Neural progenitor cell (in vitro differentiated cells): ENCODE measurements around the gene RTL10. TPM values are rescaled to one million over a fixed set of nuclear protein-coding genes. Genes with fewer than 3 reads are reported as not detected.
A peak's percentile ranks its signal among the peaks of the same experiment; 100 is the strongest.

Source experiments
- DNase-seq: peaks from one replicate; pipeline ENCODE4 v3.0.0-alpha.2; 2016; ENCODE audit warnings: low spot score
- H2AFZ ChIP-seq: fragments of 200-600 bp; sonication (generic); replicated peaks from 2 replicates; pipeline ENCODE4 v1.6.1; 2016; ENCODE audit warnings: antibody characterized with exemption
- H3F3A ChIP-seq: fragments of 200-600 bp; sonication (generic); 2 replicates; pipeline ENCODE4 v1.6.1; 2016; ENCODE audit warnings: antibody characterized with exemption, low read depth
- H3K27ac ChIP-seq: fragments of 200-600 bp; sonication (generic); 2 replicates; pipeline ENCODE4 v1.5.1; 2016; ENCODE audit warnings: mild to moderate bottlenecking
- H3K27me3 ChIP-seq: fragments of 200-600 bp; sonication (generic); 2 replicates; pipeline ENCODE4 v1.6.1; 2016; ENCODE audit warnings: mild to moderate bottlenecking, moderate library complexity
- H3K36me3 ChIP-seq: fragments of 200-600 bp; sonication (generic); 2 replicates; pipeline ENCODE4 v1.5.1; 2016
- H3K4me1 ChIP-seq: fragments of 200-600 bp; sonication (generic); 2 replicates; pipeline ENCODE4 v1.6.1; 2016; ENCODE audit warnings: mixed run types
- H3K4me2 ChIP-seq: fragments of 200-600 bp; sonication (generic); 2 replicates; pipeline ENCODE4 v1.6.1; 2016
- H3K4me3 ChIP-seq: fragments of 200-600 bp; sonication (generic); 2 replicates; pipeline ENCODE4 v1.5.1; 2016
- H3K79me2 ChIP-seq: fragments of 200-600 bp; sonication (generic); 2 replicates; pipeline ENCODE4 v1.6.1; 2016; ENCODE audit warnings: low read depth
- H3K9ac ChIP-seq: fragments of 200-600 bp; sonication (generic); 2 replicates; pipeline ENCODE4 v1.6.1; 2016
- H3K9me3 ChIP-seq: fragments of 200-600 bp; sonication (generic); 2 replicates; pipeline ENCODE4 v1.5.1; 2016; ENCODE audit warnings: low read depth
- H4K20me1 ChIP-seq: fragments of 200-600 bp; sonication (generic); 2 replicates; pipeline ENCODE4 v1.6.1; 2016; ENCODE audit warnings: low read depth
- H3K27ac Mint-ChIP-seq: 3 replicates; pipeline ENCODE4 v1.8.0; 2021; ENCODE audit warnings: mixed read lengths
- H3K27me3 Mint-ChIP-seq: 2 replicates; pipeline ENCODE4 v1.8.0; 2022; ENCODE audit warnings: low read depth, mild to moderate bottlenecking, inconsistent platforms, moderate library complexity, mixed read lengths; ENCODE audit not compliant: insufficient read depth
- H3K36me3 Mint-ChIP-seq: 3 replicates; pipeline ENCODE4 v1.8.0; 2021; ENCODE audit warnings: mixed read lengths
- H3K4me1 Mint-ChIP-seq: 3 replicates; pipeline ENCODE4 v1.8.0; 2021; ENCODE audit warnings: mixed read lengths
- H3K4me3 Mint-ChIP-seq: 3 replicates; pipeline ENCODE4 v1.8.0; 2021; ENCODE audit warnings: mild to moderate bottlenecking, moderate library complexity, mixed read lengths
- H3K9me3 Mint-ChIP-seq: 3 replicates; pipeline ENCODE4 v1.8.0; 2020; ENCODE audit warnings: mixed read lengths
- EZH2 ChIP-seq: fragments of 200-600 bp; sonication (generic); IDR thresholded peaks from 2 replicates; pipeline ENCODE4 v1.6.1; 2017; ENCODE audit warnings: antibody characterized with exemption, mild to moderate bottlenecking, moderate library complexity
- EZH2phosphoT487 ChIP-seq: fragments of 200-600 bp; sonication (generic); IDR thresholded peaks from 2 replicates; pipeline ENCODE4 v1.6.1; 2017; ENCODE audit warnings: antibody characterized with exemption
- total RNA-seq: library from RNA; depleted of rRNA; stranded (reverse); fragments of >200 nt; gene quantifications from 2 replicates; pipeline ENCODE4 v1.2.3, GENCODE V29; 2015; ENCODE audit warnings: low replicate concordance
- TF ChIP-seq, protein P1 (sequence below): fragments of 200-600 bp; sonication (generic); IDR thresholded peaks from 2 replicates; pipeline ENCODE4 v1.5.1; 2017; ENCODE audit warnings: antibody characterized with exemption, mild to moderate bottlenecking

RTL10 gene
- total RNA-seq, 1 donor from 2014 or later: 7.3 TPM

- Mint-ChIP-seq H3K36me3 (peaks cover 2% of the 10 kb centered on the region), H3K4me3 (no peak overlapping the region), H3K9me3 (no peaks in the 10 kb centered on the region), H3K4me1 (peaks cover 3% of the 10 kb centered on the region), H3K27ac (peak overlapping the region; percentile 20), H3K27me3 (no peaks in the 10 kb centered on the region)
- H3K9me3 ChIP-seq: no peaks in the 10 kb centered on the region
- no peak overlapping the region for H3K4me3 ChIP-seq
- H3K4me1 ChIP-seq: no peaks in the 10 kb centered on the region
- H3K9ac ChIP-seq: no peak overlapping the region
- H3K27me3 ChIP-seq: no peaks in the 10 kb centered on the region
- H3K79me2 ChIP-seq: no peaks in the 10 kb centered on the region
- no peak for DNase-seq
- H3K36me3 ChIP-seq: no peaks in the 10 kb centered on the region
- H3F3A ChIP-seq: no peaks in the 10 kb centered on the region
- no peak overlapping the region for H3K4me2 ChIP-seq
- no peak overlapping the region for H2AFZ ChIP-seq
- H3K27ac ChIP-seq: no peak overlapping the region
- no peak for TF ChIP-seq EZH2phosphoT487
- TF ChIP-seq, protein P1, sequence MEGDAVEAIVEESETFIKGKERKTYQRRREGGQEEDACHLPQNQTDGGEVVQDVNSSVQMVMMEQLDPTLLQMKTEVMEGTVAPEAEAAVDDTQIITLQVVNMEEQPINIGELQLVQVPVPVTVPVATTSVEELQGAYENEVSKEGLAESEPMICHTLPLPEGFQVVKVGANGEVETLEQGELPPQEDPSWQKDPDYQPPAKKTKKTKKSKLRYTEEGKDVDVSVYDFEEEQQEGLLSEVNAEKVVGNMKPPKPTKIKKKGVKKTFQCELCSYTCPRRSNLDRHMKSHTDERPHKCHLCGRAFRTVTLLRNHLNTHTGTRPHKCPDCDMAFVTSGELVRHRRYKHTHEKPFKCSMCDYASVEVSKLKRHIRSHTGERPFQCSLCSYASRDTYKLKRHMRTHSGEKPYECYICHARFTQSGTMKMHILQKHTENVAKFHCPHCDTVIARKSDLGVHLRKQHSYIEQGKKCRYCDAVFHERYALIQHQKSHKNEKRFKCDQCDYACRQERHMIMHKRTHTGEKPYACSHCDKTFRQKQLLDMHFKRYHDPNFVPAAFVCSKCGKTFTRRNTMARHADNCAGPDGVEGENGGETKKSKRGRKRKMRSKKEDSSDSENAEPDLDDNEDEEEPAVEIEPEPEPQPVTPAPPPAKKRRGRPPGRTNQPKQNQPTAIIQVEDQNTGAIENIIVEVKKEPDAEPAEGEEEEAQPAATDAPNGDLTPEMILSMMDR: no peak
- TF ChIP-seq EZH2: no peak
- no peaks in the 10 kb centered on the region for H4K20me1 ChIP-seq
These were observed 31.3 kb downstream of the RTL10 start for GRCh38 chr22:19823191-19823901.

DNA sequence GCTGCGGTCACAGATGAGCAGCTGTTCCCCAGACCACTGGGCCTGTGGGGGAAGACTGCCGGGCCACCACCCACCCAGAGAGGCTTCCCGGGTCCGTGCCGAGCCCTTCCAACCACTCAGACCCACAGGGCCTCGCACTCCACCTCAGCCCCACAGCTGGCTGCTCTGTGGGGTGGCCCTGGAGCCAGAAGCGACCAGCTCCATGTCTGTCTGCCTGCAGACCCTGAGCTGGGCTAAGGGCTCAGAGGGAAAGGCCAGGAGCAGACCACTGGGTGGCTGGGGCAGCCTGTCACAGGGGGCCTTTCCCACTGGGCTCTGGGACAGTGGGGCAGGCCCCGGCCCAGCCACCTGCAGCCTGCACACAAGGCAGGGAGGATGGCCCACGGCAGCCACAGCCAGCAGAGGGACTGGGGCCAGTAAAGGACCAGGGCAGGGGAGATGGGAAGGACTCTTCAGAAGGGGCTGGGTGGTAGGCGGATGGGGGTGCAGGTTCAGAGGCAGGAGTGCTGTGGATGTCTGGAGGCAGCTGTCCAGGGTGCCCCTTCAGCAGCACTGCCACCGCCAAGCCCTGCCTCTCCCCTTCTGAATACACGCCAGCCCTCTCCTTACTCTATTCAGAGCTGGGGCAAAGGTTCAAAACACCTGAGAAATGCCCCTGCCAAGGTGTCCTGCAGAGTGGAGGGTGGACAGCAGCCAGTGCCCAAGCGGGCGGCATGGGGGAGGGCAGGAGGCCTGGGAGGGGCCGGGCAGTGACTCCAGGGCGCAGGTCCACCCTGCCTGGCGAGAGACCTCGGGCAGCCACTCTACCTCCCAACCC lies 32.2 kb downstream of the RTL10 start:
- no peak for DNase-seq
- H3K4me3 Mint-ChIP-seq: no peak overlapping the region
- Histone ChIP-seq H3K4me1 (no peaks in the 10 kb centered on the region), H3K27ac (no peak overlapping the region), H3K4me3 (no peak overlapping the region), H3K9me3 (no peaks in the 10 kb centered on the region), H3K36me3 (no peaks in the 10 kb centered on the region), H3F3A (no peaks in the 10 kb centered on the region), H3K27me3 (no peaks in the 10 kb centered on the region), H2AFZ (no peak overlapping the region), H3K79me2 (no peaks in the 10 kb centered on the region), H3K9ac (no peak overlapping the region), H3K4me2 (no peak overlapping the region), H4K20me1 (no peaks in the 10 kb centered on the region)
- peaks cover 7% of the 10 kb centered on the region for H3K4me1 Mint-ChIP-seq
- no peak overlapping the region for H3K27ac Mint-ChIP-seq
- H3K9me3 Mint-ChIP-seq: no peaks in the 10 kb centered on the region
- TF ChIP-seq, protein P1: no peak
- no peak for TF ChIP-seq EZH2
- TF ChIP-seq EZH2phosphoT487: no peak
- peaks cover 2% of the 10 kb centered on the region for H3K36me3 Mint-ChIP-seq
- no peaks in the 10 kb centered on the region for H3K27me3 Mint-ChIP-seq

GRCh38 chr22:19821523-19822300 lies 33.0 kb downstream of the RTL10 start:
- H3K79me2 ChIP-seq: no peaks in the 10 kb centered on the region
- H3K27ac ChIP-seq: no peak overlapping the region
- no peak overlapping the region for H2AFZ ChIP-seq
- H4K20me1 ChIP-seq: no peaks in the 10 kb centered on the region
- H3K36me3 ChIP-seq: no peaks in the 10 kb centered on the region
- no peaks in the 10 kb centered on the region for H3K27me3 ChIP-seq
- no peaks in the 10 kb centered on the region for H3K4me1 ChIP-seq
- H3K4me2 ChIP-seq: no peak overlapping the region
- Mint-ChIP-seq H3K36me3 (peaks cover 2% of the 10 kb centered on the region), H3K27ac (no peak overlapping the region), H3K27me3 (no peaks in the 10 kb centered on the region), H3K9me3 (no peaks in the 10 kb centered on the region), H3K4me1 (peaks cover 11% of the 10 kb centered on the region), H3K4me3 (no peak overlapping the region)
- H3K9ac ChIP-seq: no peak overlapping the region
- H3F3A ChIP-seq: no peaks in the 10 kb centered on the region
- TF ChIP-seq EZH2phosphoT487 (no peak), EZH2 (no peak)
- TF ChIP-seq, protein P1: no peak
- no peak for DNase-seq
- H3K9me3 ChIP-seq: no peaks in the 10 kb centered on the region
- no peak overlapping the region for H3K4me3 ChIP-seq
